COR-L47 (cell line): Measurements from ENCODE around the gene ZSWIM3.
A peak's percentile ranks its signal among the peaks of the same experiment; 100 is the strongest.

Source experiments
- DNase-seq: peaks from one replicate; lab custom pipeline; 2025; lab: John Stamatoyannopoulos, UW

Gene ZSWIM3

DNA sequence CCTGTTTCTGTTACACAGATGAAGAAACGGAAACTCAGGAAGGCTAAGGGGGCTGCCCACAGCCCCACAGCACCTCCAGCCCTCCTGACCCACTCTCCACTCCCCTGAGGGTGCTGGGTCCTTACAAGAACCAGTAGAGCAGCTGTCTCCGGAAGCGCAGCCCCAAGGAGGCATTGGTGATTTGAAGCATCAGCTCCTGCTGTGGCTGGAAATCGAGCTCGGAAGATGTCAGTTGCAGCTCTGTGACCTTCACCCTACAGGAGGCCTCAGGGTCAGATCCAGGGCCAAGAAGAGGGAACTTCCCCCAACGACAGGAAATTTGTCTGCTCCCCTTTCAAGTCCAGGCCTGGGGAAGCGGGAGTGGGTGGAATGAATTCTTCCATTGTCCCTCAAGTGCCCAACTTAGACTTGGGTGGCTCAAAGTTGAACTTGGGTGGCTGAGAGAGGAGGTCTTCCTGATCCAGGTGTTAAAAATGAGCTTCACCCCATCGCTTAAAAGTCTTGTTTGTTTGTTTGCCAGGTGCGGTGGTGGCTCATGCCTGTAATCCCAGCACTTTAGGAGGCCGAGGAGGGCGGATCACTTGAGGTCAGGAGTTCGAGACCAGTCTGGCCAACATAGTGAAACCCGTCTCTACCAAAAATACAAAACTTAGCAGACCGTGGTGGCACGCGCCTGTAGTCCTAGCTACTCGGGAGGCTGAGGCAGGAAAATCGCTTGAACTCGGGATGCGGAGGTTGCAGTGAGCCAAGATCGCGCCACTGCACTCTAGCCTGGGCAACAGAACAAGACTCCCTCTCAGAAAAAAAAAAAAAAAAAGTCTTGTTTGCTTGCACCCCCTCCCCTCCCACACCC, 52.6 kb downstream of the ZSWIM3 start:
- DNase-seq, result no peak

DNA sequence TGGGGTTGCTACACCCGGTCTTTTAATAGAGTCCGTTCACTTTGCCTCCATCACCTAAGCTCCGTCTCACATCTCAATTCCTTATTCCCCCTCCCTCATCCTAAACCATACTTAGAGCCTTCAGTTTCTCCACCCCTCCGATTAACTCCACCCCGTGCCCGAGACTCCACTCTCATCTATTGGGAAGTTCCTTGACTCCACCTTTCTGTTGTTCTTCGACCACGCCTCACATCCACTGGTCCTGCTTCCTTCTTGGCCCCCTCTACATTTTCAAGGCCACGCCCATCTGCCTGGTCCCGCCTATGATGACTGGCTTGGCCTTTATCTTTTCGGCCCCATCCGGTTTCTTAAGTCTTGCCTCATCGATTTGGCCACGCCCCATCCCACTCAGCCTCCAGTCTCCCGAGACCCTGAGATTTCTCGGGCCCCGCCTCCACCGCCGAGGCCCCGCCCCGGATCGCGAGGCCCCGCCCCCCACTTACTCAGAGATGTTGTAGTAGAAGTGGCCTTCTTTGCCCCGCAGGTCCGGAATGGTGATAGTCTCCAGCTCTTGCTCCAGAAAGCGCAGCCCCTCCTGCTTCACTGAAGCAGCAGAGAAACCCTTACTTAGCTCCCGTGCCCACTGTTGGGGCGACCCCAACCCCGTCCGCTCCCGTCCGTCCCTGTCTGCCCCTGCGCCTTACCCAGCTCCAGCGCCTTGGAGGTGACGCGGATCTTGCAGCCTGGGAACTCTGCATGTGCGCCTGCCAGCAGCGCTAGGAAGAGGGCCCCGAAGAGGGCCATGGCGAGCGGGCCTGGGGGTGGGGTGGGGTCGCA, 53.5 kb downstream of the ZSWIM3 start:
- DNase-seq, result no peak

- DNase-seq, result peak; percentile 37
Measured at GRCh38 chr20:45911486-45912343, 54.3 kb downstream of the ZSWIM3 start, which contains the start of gene PLTP. Gene PLTP, minus strand, starts transcription at chr20:45912155. Its CDS starts 703 bp downstream, at chr20:45911452.

DNA sequence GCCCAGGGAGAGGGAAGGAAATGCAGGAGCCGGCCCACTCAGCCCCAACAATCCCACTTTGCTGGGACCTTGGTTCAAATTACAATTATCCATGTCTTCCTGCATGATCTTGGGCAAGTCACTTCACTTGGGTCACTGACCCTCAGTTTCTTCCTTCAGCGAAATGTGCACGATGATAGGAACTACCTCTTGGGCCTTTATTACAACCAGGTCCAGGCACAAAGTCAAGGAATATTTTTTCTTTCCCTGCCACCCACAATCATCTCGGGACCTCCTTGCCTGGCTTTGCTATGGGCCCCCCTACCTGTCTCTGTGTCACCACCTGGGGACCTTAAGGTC, 54.9 kb downstream of the ZSWIM3 start:
- no peak for DNase-seq

DNA sequence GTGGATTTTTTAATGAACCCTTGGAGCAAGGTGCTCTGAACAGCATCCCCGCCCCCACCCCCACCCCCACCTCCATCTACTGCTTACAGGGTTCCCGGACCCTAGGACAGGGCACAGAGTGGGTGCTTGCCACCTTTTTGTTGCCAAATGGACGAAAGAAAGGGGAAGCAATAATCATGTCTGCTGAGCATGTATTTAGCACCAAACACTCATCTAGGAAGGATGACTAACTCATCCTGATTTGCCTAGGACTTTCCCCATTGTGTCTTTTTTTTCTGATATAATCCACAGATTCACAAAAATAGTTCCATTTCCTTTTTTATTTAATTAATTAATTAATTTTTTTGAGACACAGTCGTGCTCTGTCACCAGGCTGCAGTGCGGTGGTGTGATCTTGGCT, 55.7 kb downstream of the ZSWIM3 start:
- no peak for DNase-seq

DNA sequence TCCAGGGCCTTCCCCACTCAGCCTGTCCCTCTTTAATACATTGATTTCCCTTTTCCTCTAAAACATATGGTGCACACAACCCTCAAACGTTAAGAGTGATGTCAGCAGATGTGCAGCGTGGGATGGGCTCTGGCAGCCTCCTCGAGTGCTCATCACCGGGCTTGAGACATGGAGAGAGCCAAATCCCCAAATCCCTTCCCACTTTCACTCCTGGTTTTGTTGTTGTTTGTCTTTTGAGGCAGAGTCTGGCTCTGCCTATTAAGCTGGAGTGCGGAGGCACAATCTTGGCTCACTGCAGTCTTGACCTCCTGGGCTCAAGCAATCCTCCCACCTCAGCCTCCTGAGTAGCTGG, 60.4 kb downstream of the ZSWIM3 start:
- DNase-seq, result no peak

- no peak for DNase-seq
Measured at GRCh38 chr20:45918182-45918737, 60.8 kb downstream of the ZSWIM3 start.

DNA sequence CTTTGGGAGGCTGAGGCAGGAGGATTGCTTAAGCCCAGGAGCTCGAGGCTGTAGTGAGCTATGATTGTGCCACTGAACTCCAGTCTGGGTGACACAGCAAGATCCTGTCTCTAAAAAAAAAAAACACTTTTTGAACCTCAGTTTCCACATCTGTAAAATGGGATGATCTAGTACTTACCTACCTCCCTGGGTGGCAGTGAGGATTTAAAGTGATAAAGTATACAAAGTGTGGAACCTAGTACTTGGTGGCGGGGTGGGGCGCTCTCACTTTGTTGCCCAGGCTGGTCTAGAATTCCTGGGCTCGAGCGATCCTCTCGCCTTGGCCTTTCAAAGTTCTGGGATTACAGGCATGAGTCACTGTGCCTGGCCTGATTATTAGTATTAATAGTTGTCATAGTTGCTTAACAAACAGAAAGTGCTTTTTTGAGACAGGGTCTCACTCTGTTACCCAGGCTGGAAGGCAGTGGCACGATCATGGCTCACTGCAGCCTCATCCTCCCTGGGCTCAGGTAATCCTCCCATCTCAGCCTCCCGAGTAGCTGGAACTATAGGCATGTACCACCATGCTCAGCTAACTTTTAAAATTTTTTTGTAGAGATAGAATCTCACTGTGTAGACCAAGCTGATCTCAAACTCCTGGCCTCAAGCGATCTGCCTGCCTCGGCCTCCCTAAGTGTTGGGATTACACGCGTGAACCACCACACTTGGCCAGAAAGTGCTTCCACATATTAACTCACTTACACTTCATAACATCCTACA, 61.5 kb downstream of the ZSWIM3 start:
- DNase-seq, result no peak

DNA sequence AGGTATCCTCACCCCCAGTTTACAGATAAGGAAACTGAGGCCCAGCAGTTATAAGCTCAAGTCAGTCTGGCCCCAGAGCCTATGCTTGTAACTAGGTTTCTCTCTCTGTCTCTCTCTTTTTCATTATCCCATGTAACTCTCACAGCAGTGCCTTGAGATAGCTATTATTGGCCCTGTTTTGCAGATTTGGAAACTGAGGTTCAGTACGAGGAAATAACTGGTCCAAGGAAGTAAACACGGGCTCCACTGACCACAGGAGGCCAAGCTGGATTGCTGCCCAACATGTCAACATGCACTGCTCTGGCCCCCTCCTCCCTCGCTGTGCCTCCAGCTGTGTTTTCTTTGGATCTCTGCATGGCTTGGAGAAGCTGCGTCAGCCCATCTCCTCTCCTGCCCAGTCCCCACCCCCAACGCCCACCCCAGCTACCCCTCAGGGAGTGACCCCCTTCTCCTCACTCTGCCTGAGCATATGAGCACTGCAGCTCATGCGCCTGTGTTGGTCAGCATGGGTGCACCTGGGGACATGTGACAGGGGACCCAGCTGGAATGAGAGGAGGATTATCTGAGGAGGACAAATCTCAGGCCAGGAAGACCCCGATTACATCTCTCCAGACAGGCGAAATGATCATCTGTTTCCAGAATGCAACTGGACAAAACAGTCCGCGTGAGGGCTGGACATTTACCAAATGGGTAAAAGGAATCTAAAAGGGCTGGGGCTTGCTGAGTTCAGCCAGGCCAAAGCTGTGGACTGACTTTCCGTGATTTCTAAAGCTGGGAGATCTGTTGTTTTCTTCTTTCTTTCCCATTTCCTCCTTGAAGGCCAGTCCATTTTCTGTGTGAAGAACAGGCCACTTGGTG, 62.4 kb downstream of the ZSWIM3 start:
- peak; percentile 55 for DNase-seq

DNA sequence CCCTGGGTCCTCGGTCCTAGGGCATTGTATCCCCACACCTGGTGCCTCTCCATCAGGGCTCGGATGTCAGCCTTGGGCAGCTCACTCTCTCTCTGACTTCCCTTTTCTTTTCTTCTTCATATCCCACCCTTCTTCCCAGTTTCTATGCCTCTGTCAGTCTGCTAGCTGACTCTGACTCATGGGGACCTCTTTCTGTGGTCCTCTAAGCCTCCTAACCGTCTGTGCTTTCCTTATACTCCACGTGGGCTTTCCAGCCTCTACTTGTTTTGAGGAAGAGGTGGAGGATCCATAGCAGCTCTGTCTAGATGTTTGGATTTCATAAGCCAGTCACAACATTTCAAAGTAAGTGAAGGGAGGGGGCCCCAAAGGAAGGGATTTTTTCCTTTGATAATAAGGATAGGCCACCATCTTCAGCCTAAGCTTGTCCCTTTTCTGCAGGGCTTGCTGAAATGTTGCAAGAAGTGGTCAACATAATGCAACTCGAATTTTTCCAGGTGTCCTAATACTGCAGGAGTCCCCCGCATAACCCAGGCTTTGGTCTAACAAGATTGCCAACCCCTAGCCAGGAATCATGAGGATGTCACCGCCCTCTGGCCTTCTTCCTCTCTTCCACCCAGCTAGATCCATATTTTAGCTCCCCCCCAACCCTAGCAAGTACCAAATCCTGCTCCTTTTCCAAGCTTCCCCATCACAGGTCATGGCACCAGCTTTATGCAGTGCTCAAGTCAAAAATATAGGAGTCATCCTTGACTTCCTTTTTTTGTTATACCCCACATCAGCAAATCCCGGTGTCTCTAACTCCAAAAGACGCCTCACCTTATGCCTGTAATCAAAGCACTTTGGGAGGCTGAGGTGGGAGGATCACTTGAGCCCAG, 63.3 kb downstream of the ZSWIM3 start:
- DNase-seq, result no peak

DNA sequence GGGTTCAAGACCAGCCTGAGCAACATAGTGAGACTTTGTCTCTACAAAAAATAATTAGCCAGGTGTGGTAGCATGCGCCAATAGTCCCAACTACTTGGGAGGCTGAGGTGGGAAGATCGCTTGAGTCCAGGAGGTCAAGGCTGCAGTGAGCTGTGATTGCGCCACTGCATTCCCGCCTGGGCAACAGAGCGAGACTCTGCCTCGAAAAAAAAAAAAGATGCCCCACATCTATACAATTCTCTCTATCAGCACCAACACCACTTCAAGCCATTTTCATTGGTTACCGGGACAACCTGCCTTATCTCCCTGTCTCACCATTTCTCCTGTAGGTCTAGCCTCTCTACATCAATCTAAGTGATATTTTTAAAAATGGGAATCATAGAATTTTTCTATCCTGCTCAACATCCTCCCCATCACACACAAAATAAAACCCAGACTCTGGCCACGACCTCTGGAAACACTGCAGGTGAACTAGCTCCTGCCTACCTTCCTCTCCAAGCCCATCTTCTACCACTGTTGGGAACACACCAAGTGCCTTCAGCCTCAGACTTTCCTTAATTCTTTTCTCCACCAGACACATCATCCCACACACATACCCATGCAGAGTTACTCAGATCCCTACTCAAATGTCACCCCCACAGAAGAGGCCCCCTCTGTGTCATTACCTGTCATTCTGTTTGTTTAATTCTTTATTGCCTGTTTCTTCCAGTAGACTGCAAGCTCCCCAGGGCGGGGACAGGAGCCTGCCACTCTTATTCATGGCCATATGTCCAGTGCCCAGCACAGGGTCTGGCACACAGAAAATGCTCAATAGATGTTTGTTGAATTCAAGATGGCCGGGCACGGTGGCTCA, 64.1 kb downstream of the ZSWIM3 start:
- DNase-seq, result no peak

- DNase-seq, result no peak
Measured at GRCh38 chr20:45924391-45925261, 67.2 kb downstream of the ZSWIM3 start.

DNA sequence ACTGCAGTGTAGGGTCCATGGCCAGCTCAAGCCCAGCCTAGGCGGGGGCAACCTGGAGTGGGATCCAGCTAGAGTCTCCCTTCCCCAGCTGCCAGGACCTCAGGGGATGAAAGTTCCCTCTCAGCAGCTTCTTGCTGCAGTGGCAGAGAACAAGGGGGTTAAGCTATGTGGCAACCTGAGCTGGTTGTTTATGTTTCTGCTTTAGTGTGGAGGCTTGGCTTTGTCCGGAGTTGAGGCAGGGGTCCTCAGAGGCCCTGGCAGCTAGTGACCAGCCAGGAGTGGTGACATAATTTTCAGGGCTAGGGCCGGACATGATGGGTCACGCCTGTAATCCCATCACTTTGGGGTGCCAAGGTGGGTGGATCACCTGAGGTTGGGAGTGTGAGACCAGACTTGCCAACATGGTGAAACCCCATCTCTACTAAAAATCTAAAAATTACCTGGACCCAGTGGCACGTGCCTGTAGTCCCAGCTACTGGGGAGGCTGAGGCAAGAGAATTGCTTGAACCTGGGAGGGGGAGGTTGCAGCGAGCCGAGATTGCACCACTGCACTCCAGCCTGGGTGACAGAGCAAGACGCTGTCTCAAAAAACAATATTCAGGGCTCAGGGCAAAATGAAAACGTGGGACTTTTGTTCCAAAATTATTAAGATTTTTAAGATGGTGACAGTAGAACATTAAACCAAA, 68.5 kb downstream of the ZSWIM3 start:
- no peak for DNase-seq

- DNase-seq, result no peak
Measured at GRCh38 chr20:45926731-45927070, 69.3 kb downstream of the ZSWIM3 start.

DNA sequence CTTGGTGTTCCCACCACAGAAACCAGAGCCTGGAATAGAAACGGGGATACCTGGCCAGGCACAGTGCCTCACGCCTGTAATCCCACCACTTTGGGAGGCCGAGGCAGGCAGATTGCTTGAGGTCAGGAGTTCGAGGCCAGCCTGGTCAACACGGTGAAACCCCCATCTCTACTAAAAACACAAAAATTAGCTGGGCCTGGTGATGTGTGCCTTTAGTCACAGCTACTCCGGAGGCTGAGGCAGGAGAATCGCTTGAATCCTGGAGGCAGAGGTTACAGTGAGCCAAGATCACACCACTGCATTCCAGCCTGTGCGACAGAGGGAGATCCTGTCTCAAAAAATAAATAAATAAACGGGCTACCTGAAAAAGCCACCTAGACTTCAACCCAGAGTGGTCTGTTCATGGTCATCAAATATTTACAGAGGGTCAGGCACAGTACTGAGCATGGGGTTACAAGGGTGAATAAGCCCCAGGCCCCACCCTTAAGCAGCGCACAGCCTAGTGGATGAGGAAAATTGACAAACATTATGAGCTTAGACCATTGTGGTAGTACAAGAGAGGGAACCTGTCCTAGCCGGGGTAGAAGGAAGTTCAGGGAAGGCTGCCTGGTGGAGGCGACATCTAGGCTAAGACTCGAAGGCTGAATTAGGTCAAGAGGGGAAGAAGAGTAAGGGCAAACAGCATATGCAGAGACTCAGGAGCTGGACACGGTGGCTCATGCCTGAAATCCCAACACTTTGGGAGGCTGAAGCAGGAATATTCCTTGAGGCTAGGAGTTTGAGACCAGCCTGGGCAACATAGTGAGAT, 69.9 kb downstream of the ZSWIM3 start:
- DNase-seq, result no peak
